ENCODE measurements around the gene CGNL1.

The CGNL1 gene

DNA sequence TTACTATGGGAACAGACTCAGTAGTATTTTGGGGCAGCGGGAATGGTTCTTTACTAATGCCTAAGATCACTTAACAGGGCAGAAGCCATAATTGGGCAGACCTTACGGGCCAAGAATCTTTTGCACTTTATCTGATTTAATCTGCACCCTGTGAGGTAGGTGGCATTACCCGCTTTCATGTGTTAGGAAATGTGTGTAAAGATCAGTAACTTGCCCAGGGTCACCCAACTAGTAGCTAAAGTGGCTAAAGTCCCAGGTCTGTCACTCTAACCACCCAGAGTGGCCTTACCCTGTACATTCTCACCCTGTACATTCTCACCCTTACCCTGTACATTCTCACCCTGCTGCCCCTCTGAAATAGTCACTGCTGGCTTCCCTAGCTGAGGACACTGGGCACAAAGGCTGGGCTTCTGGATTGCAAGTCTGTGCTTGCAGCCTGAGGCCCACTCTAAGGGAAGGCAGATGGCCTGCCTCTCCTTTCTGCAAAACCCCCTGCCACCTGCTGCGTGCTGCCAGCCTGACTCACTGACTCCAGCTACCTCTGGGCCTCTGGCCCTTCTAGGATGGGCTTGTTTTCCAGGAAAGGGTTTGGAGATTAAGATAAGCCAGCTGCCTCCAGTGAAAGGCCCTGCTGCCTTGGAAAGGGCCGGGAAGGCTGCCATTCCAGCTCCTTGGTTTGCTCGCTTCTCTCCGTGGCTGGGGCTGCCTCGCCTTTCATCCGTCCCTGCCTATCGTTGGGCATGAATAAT lies 177.9 kb downstream of the CGNL1 start:
- no peak for DNase-seq

DNA sequence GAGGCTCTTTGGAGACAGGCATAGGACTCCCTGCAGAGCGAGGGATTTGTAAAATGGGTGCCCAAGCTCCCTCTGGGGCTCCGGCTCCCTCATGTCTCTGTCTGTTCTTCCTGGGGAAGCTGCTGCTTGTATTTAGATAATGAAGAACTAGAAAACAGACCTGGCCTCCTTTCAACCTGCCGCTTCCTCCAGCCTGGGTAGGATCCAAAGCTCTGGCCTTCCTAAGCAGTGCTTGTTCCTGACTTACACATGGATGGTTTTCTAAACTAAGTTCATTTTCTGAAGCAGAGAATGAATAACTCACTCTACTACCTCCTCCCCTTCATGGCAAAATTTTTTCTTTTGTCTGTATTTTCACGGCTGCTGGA lies 178.5 kb downstream of the CGNL1 start:
- no peak for DNase-seq

DNA sequence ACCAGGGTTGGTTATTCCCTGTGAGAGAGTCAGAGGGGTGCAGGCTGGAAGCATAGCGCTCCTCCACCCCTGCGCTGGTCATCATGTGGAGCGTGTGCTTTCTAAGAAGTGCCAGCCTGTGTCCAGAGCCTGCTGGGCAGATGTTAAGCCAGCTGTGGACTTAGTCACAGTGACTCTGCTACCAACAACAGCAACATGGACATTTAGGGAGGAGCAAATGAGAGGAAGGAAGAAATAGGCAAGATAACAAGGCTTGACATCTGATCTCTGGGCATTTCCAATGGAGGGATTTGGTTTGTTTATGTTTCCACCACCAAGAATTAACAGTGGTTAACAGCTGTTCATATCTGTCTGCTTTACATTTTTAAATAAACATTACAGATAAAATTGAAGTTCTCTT lies 179.0 kb downstream of the CGNL1 start:
- DNase-seq, result peak; percentile 13

DNA sequence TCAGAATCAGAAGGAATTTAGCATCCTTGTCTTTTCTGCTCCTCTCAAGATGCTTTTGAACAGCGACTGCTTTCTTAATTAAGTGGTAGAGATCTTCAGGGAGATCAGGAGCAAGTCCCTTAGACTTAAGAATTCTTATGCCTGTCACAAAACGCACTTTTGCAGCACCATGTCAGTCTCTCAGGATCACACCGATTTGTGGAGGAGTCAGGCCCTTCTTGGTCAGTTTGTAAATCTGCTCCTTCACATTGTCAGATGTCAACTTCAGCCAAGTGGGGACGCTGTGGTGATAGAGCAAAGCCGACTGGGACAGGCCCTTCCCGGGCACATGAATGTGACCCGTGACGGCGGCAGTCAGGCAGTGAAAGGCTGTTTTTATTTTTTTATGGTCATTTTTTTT lies 179.7 kb downstream of the CGNL1 start:
- DNase-seq, result no peak

DNA sequence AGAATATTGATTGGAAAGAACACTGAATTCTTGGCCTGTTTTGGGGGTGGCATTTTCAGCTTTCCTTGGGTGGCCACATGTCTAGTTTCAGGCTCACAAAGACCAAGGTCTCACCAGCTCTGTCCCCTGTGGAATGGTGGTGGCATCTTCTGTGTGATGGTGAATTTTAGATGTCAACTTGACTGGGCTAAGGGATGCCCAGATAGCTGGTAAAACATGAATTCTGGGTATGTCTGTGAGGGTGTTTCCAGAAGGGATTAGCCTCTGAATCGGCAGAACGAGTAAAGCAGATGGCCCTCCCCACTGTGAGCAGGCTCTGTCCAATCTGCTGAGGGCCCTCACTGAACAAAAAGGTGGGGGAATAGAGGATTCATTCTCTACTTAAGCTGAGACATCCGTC lies 181.0 kb downstream of the CGNL1 start:
- no peak for DNase-seq

DNA sequence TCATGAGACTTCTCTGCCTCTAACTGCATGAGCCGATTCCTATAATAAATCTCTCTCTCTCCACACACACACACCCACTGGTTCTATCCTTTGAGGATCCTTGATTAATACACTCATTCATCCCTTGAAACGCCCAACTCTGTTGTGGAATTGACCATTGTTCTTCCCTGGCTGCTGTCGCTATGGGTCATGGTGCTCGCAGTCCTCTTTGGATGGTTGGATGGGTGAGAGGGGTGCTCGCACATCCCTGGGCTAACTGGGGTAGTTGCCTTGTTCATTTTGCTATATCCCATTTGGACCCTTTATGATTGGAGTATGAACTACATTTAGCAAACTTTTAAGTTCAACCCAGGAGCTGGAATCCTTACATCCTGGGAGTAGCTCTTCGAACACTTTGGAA lies 181.5 kb downstream of the CGNL1 start:
- no peak for DNase-seq

DNA sequence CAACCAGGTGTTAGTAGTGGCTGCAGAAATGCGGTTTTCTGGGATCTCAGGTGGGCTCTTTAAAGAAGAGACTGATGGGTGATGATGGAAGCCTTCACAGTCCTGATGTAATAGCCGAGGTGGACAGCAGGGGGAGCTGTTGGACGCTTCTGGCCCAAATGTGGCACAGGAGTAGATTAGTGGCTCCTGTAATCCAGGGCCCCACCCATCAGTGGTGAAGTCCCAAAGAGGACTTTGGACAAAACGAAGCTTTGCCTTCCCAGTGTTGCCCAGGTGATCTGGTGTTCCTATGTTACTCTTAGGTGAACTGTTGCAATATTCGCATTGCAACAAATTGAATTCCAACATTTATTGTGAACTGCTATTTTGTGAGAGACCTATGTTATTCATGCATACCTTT lies 183.6 kb downstream of the CGNL1 start:
- peak; percentile 83 for DNase-seq

DNA sequence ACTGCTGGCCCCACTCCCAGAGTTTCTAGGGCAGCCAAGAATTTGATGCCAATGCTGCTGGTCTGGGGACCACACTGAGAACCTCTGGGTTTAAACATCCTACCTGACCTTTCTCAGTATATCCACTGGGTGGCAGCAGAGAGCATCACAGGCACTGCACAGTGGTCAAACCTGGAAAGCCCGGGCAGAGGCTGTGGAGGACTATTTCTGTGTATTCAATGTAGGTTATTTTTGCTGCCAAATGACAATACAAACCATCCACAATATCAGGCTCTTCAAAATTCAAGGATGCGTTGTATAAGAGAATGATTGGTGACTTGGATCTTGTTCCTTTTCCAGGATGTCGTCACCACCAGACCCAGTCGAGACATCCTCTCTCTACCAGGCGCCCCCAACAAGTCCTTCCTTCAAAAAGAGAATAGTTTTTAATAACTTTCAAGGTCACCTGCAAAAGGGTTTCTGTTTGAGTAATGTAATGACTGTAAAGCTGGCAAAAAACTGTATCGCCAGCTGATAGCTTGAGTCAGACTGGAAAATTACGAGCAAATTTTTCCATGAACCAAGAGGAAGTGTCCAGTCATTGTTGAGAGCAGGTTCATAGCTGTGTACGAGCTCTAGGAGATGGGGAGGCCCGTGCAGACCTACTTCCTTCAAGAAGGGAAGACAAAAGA lies 184.9 kb downstream of the CGNL1 start:
- DNase-seq, result peak; percentile 80

DNA sequence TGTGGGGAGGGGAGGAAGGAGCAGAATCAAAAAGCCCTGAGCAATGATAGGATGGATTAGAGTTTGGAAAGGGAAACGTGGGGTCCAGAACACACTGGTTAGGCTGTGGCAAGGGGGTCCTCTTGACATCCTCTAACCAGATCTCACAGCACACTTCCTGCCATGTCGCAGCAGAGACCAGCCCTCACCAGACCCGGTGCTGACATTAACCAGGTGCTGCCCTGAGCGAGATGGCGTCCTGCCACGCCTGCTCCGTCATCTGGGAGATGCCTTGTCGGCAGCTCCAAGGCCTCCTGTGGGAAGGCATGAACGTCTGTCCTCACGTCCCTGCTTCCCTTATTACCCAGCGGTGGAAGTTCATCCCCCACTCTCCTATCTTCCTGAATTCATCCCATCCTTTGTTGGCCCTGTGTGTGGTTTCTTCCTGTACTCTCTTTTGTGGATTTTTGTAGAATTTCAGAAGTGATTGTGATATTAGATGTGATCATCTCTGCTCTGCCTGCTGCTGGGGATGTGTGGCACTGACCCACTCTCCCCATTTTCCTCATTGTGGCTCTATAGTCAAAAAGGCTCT lies 186.0 kb downstream of the CGNL1 start:
- no peak for DNase-seq

DNA sequence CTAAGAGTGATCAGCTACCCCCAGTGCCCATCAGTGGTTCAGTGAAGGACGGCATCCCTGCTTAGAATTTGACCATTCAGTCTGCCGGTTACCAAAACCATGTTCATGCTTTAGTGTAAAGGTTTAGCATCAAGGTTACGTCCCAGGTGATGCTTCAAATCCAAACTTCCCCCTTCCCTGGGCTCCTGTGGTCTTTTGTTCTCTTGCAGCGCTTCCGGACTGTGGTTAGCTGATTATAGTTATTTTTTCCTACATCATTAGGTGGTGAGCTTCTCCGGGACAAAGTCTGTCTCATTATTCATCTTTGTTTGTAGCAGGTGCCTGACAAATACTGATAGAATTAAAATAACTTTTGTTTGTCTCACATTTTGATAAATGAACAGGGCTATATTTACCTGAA lies 187.1 kb downstream of the CGNL1 start:
- no peak for DNase-seq

DNA sequence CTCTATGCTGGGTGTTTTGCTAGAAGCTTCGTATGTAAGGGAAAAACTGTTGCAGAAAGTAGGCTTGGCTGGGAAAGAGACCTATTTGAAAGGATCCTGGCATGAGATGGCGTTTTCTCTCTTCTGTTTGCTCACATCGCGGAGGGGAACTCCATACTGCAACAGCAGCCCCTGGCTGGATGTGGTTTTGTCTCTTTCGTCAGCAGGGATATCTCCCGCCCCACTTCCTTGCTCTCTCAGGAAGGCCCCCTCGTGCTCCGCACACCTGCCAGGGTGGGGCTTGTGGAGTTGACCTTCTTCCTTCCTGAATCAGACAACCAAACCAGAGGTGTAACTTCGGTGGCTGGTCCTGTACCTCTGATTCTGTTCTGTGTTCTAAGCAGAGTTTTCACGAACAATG lies 189.0 kb downstream of the CGNL1 start:
- peak; percentile 34 for DNase-seq

DNA sequence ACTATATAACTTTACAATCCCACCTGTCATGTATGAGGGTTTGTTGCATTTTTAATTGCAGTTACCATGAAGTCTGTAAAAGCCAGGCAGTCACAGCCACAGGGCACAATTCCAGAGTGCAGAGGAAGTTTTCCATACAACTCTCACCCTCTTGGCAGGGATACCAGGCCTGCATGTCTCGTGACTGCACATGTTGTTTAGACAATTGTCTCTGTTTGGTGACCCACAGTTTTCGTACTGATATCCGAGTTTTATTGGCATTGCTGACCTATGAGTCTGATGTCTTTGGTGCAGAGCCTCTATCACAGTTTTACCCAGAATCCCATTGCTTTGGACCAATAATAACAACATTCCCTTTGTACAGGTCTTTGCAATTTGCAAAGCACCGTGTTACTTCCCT lies 190.5 kb downstream of the CGNL1 start:
- DNase-seq, result no peak

DNA sequence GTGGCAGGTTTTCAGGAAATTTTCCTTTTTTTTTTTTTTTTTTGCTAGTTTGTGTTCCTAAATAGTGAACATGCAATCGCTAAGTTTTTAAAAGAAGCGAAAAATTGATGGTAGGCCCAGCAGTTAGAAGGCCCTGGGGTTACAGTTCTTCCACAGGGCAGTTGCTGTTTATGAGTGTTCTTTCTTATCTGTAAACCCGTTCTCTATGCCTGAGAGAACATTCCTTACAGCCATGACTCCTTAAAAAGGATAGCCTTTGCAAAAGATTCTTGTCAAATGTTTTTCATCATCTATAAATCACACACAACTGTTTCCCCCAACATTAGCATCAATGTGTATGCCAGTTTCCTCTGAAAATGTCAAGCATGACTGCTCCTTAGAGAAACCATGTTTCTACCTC lies 191.6 kb downstream of the CGNL1 start:
- DNase-seq, result no peak

DNA sequence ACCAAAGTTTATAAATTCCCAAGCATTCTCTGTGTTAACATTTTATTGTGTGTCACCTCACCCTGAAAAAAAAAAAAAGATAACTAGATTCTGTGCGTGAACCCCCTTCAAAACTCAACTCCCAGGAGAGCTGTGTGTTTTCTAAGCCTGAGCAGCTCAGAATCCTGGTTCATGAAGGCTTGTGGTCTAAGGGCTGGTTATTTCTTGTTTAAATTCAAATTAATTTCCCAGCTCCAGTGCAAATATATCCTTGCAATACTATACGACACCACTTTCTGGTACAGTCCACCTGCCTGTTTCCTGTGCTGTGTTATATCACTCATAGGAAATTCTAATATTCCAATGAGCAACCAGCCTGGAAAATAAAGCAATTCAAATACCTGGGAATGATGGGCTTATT lies 192.0 kb downstream of the CGNL1 start:
- DNase-seq, result no peak

DNA sequence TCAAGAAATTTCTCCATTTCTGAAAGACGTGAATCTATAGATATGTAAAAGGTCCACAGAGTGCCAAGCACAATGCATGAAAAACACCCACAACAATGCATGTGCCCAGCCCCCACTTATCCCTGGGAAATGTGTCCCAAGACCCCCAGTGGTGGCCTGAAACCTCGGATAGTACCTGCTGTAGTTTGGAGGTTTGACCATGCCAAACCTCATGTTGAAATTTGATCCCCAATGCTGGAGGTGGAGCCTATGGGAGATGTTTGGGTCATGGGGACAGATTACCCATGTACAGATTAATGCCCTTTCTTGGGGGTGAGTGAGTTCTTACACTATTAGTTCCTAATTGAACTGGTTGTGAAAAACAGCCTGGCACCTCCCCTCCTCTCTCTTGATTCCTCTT lies 194.0 kb downstream of the CGNL1 start:
- no peak for DNase-seq

DNA sequence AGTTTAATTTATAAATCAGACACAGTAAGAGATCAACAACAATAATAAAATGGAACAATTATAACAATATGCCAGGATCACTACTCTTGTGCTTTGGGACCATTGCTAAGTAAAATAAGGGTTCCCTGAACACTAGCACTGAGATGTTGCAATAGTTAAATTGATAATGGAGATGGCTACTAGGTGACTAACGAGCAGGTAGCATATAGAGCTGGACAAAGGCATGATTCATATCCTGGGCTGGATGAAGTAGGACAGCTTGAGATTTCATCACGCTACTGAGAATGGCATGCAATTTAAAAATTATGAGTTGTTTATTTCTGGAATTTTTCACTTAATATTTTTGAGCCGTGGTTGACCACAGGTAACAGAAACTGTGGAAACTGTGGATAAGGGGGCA lies 194.7 kb downstream of the CGNL1 start:
- no peak for DNase-seq

DNA sequence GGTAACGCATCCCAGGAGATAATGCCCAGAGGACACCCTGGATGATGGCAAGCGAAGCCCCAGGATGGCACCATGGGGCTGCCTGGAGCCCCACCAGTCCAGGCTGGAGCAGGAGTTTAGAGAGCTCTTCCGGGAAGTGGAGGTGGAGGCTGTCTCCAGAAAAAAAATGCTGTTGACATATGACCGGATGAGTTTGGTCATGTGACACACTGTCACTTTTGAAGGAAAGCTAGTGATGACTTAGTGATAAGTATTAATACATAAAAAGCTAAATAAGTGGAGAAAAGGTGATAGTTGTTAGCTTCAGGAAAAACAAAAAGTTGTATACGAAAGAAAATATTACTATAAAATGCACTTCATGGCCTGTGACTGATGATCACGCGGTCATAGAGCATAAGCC lies 195.4 kb downstream of the CGNL1 start:
- no peak for DNase-seq

DNA sequence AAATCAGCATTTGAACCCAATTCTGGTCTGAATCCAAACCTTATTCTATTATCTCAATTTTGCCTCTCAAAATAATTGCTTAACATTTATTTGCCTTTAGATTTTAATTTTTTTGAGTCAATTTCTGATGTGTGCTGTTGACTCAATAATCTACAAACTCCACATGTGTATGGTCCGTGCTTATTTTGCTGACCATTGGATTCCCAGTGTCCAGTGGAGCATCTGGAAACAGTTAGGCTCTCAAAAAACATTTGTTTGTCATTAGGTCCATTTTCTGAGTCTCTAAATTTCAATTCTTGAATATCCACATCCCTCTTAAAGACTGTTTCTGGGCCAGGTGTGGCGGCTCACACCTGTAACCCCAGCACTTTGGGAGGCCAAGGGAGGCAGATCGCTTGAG lies 196.2 kb downstream of the CGNL1 start:
- no peak for DNase-seq

DNA sequence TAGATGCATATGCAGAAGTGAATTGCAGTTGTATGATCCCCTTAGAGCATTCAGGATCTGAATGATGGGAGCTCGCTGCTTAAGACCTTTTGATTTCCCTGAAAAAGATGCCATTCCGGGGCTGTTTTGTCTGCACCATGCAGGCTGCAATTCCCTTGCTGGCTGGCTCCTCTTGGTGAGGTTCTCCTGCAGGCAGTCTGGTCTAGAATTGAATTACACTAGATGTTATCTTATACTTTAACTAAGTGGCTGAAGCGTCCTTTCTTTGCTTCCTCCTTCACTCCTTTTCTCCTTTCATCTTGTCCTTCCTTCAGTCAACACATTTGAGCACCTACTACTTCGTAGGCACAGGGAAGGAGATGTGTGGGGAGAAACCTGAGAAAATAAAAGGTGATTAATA lies 196.8 kb downstream of the CGNL1 start:
- no peak for DNase-seq

DNA sequence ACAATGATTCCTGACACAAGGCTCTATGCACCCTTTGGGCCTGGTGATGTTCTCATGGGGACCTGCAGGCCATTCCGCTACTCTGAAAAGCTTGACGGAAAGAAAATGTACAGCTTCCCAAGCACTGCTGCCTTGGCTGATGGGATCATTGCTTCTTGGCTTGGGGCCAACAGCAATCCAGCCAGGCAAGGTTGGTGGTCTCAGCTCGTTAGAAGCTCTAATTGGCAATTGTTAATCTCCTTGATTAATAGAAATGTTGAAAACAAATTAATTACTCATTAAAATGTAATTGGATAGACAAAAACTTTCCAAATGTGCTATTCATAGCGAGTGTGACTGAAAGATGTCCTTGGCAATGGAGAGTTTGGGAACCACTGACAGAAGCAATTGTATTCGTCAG lies 199.1 kb downstream of the CGNL1 start:
- no peak for DNase-seq

DNA sequence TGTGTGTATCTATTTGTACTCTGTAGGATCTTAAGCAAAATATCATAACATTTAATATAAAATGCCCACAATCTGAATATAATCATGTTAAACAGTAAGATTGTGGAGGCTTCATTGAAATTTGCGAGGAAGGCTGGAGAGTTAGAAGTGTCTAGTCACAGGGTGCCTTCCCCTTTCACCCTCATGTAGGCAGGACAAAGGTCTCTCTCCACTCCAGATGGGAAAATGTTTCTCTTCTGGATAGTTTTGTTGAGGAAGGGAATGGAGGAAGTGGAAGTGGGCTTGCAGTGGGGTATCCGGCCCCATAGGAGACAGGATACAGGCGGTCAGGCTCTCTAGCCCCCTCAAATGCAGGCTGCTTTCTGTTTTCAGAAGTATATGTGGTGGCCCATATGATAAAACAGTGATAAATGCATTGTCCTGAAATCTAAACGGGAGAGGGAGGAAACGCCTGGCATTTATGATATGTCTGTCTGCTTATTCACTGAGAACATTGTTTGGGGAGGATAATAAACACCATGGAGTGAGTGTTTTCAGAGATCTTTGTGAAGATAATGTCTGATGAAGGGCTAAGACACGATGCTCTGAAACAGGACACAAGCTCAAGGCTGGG lies 202.1 kb downstream of the CGNL1 start:
- no peak for DNase-seq

DNA sequence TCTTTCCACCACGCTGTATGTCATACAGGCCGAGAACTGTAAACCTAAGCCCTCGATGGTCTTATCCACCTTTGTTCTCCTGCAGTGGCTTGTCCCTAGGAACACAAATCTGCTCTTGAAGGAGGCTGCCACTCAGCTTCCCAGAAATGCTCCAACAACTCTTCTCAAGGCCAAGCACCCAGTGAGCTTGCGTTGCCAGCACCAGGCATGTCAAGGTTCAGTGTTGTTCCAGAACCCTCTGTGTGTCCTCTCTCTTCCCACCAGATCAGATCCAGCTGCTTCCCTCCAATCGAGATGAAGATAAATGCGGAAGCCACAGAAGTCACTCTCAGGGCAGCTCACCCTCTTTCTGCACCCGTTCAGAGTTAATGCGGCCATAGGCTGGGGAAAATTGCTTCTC lies 204.1 kb downstream of the CGNL1 start:
- no peak for DNase-seq

DNA sequence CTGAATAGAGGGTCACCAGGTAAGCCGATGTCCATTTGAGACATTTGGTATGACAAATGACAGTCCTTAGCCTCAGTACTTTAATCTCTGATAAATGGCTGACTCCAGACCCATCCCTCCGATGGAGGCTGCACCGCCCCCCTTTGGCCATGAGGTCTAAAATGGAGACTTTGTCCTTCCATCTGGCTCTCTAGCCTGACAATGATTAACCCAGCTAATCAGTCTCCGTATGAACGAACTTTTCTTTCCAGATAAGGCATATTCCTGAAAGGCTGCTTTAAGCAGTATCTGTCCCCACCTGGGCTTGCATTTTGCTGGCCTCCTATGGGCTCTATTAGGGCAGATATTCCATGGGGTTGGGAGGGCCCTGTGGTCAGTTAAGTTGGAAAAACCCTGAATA lies 204.6 kb downstream of the CGNL1 start:
- DNase-seq, result no peak

DNA sequence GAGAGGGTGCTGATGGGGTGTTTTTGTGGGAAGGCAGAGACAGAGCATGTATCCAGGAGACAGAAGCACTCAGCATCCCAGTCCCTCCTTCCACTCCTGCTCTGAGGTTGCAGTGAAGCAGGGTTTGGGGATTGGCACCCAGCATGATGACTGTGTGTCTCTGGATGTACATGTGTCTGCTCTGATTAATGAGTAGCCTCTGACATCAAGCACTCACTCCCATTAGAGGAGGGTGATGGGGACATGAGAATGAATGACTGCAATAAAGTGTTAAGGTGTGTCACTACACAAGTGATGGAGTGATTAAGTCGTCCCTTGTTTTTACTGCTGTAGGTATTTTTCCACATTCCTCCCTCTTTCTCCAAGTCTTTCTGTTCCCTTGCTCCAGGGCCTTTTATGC lies 205.8 kb downstream of the CGNL1 start:
- no peak for DNase-seq
